CD4-positive, alpha-beta T cell (primary cell): Measurements from ENCODE around the gene SLC23A2. TPM values are rescaled to one million over a fixed set of nuclear protein-coding genes. Genes with fewer than 3 reads are reported as not detected.

Experiments used
- ATAC-seq: fragments of 200-7000 bp; cut with Tn5 transposase; one replicate; pipeline ENCODE4 v1.10.0; 2022; ENCODE audit warnings: mild to moderate bottlenecking; ENCODE audit not compliant: poor library complexity
- CTCF ChIA-PET: fragments of 350-600 bp; sonication (Branson Sonifier 250); formaldehyde crosslinking; loops from one replicate; lab custom pipeline; 2021; ENCODE audit warnings: antibody characterized with exemption, inconsistent platforms; lab: Charles Lee
- POLR2A ChIA-PET: fragments of 350-600 bp; sonication (Branson Sonifier 250); formaldehyde crosslinking; loops from one replicate; lab custom pipeline; 2021; ENCODE audit warnings: antibody characterized with exemption, inconsistent platforms; lab: Charles Lee
- DNase-seq, 14 experiments: peaks; one replicate each; pipeline ENCODE4 v3.0.0-alpha.2; 2013 to 2020; ENCODE audit warnings: mixed read lengths in 2 of 14
- H3K27ac ChIP-seq, 2 donors: one replicate each; pipeline versions ENCODE4 v1.5.1 to v1.7.0; 2013; ENCODE audit warnings: low read length in 2 of 2, low read depth in 1 of 2, mild to moderate bottlenecking in 1 of 2
- H3K27me3 ChIP-seq, 2 experiments: 1 replicate in 1 of 2; 2 replicates in 1 of 2; pipeline versions ENCODE4 v1.6.1 to v1.7.0; 2013; ENCODE audit warnings: low read length in 2 of 2, control low read depth in 1 of 2, mild to moderate bottlenecking in 1 of 2, moderate library complexity in 1 of 2; ENCODE audit not compliant: insufficient read depth in 2 of 2, control insufficient read depth in 1 of 2
- H3K36me3 ChIP-seq: one replicate; pipeline ENCODE4 v1.6.1; 2013; ENCODE audit warnings: low read length, control low read depth; ENCODE audit not compliant: insufficient read depth
- H3K4me1 ChIP-seq: one replicate; pipeline ENCODE4 v1.6.1; 2013; ENCODE audit warnings: low read length, control low read depth; ENCODE audit not compliant: insufficient read depth
- H3K4me3 ChIP-seq: one replicate; pipeline ENCODE4 v1.5.1; 2013; ENCODE audit warnings: mild to moderate bottlenecking, low read length, moderate library complexity
- H3K9me3 ChIP-seq, 2 experiments: 1 replicate in 1 of 2; 2 replicates in 1 of 2; pipeline versions ENCODE4 v1.6.1 to v1.7.0; 2013; ENCODE audit warnings: low read length in 2 of 2, mild to moderate bottlenecking in 2 of 2, control low read depth in 1 of 2, moderate library complexity in 1 of 2; ENCODE audit not compliant: control insufficient read depth in 1 of 2, insufficient read depth in 1 of 2
- H3K27ac Mint-ChIP-seq: one replicate; pipeline ENCODE4 v1.8.0; 2020; ENCODE audit warnings: mixed read lengths
- H3K27me3 Mint-ChIP-seq: one replicate; pipeline ENCODE4 v1.8.0; 2021; ENCODE audit warnings: mixed read lengths
- H3K36me3 Mint-ChIP-seq: one replicate; pipeline ENCODE4 v1.8.0; 2021; ENCODE audit warnings: low read depth, mixed read lengths
- H3K4me1 Mint-ChIP-seq: one replicate; pipeline ENCODE4 v1.8.0; 2021; ENCODE audit warnings: low read depth, mixed read lengths
- H3K4me3 Mint-ChIP-seq: one replicate; pipeline ENCODE4 v1.8.0; 2020; ENCODE audit warnings: mild to moderate bottlenecking, mixed read lengths
- H3K9me3 Mint-ChIP-seq: one replicate; pipeline ENCODE4 v1.8.0; 2020; ENCODE audit warnings: mixed read lengths
- CTCF ChIP-seq: fragments of 200-600 bp; IDR thresholded peaks from one replicate; pipeline ENCODE4 v1.8.0; 2022; ENCODE audit warnings: antibody characterized with exemption, mild to moderate bottlenecking
- intact Hi-C, 2 experiments: fragments of 100-400 bp; cut with DNase I in 1 of 2; cut with micrococcal nuclease in 1 of 2; formaldehyde crosslinking; loops; one replicate each; pipeline versions ENCODE4 v1.15.1 to v1.9.0; 2023 to 2025; cut with DNase I, micrococcal nuclease
- total RNA-seq, 174 experiments: library from RNA in 2 of 174; stranded (reverse) in 2 of 174; gene quantifications; one replicate each; pipeline ENCODE4 v1.2.3 and lab custom pipeline; 2021 to 2026

Gene SLC23A2
- total RNA-seq, 2 experiments from 2014 or later, result 22.8 to 23.0 TPM

DNA sequence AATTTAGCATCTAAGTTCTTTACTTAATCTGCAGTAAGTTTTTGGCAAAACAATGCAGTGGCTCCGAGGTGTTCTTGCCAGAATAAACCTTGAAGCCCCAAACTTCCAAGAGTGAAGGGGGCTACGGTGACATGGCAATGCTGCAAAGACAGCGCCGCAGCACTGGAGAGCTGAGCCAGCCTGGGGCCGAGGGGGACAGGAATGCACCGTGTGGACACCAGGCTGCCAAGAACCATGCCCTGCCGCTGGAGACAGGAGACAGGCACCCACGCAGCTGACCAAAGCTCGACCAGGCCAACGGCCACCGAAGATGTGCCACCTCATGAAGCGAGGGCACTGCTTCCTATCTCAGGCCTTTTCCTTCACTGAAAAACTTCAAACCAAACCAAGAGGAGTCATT, 146.2 kb downstream of the SLC23A2 start:
- no peaks in the 10 kb centered on the region for H3K9me3 Mint-ChIP-seq
- H3K4me1 ChIP-seq, result no peaks in the 10 kb centered on the region
- H3K27ac ChIP-seq, result no peak overlapping the region
- H3K4me3 ChIP-seq, result no peak overlapping the region
- H3K36me3 Mint-ChIP-seq, result peaks cover 76% of the 10 kb centered on the region
- H3K36me3 ChIP-seq, result peaks cover 29% of the 10 kb centered on the region
- intact Hi-C loops, result no loop called here
- no peaks in the 10 kb centered on the region for H3K27me3 ChIP-seq
- H3K4me3 Mint-ChIP-seq, result no peak overlapping the region
- H3K27me3 Mint-ChIP-seq, result no peaks in the 10 kb centered on the region
- ATAC-seq, result no peak
- ChIA-PET CTCF (interaction anchor here (0.7 kb wide), 1 partner anchor 433 kb away, joined by 4 read pairs; no protein-coding TSS in a partner anchor), POLR2A (no interaction called here)
- no peaks in the 10 kb centered on the region for H3K9me3 ChIP-seq
- TF ChIP-seq CTCF, result no peak
- H3K27ac Mint-ChIP-seq, result no peak overlapping the region
- DNase-seq, result no peak
- H3K4me1 Mint-ChIP-seq, result peaks cover 4% of the 10 kb centered on the region

DNA sequence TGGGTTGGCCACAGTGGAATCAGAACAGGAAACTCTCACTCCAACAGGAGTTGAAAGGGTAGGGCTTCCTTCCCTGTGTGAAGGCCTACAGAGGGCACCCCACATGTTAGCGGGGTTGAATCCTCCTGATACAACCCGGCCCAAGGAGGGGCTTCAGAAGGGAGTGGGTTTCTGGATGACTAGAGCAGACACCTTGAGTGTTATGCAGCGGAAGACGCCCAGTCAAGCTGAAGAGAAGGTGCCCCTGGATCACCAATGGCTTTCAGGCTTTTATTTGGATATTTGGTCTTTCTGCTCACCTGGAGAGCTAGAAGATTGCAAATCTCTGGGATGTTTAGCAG, 146.8 kb downstream of the SLC23A2 start:
- Mint-ChIP-seq H3K4me1 (peaks cover 4% of the 10 kb centered on the region), H3K27ac (no peak overlapping the region)

DNA sequence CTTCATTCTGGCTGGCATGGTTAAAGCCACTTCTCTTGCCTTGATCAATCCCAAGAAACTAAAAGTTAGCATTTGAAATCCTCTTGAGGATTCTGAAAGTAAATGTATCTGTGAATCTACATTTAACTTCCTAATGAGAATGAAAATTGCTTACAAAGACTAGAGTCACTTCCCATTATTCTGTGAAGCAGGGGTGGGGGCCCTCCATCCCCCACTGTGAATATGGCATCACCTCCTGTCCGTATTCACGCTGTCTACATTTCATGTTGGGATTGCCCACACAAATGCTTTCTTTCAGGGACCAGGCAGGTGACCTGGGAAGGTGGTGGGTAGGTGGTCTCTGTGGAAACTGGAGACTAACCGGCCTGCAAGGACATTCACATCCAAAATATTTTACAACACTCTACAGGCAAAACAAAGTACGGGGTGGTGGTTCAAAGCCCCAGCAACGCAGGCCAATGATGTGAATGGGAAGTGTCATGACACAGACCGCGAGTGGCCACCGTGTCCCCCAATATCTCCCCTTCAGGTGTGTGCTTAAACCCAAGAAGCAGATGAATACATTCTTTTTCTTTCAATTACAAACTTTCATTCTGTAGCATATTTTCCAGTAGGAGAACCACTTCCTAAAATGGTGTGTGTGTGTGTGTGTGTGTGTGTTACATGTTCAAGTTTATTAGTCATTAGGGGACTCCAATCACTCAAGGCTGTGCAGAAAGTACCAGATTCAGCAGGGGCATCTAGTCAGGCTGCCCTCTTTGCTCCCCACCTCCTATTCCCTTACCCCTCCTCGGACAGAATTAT, 147.4 kb downstream of the SLC23A2 start:
- Mint-ChIP-seq H3K27me3 (no peaks in the 10 kb centered on the region), H3K4me3 (no peak overlapping the region), H3K9me3 (no peaks in the 10 kb centered on the region), H3K4me1 (peaks cover 4% of the 10 kb centered on the region), H3K36me3 (peaks cover 64% of the 10 kb centered on the region), H3K27ac (no peak overlapping the region)
- Histone ChIP-seq H3K36me3 (peaks cover 23% of the 10 kb centered on the region), H3K9me3 (no peaks in the 10 kb centered on the region), H3K27me3 (no peaks in the 10 kb centered on the region), H3K27ac (no peak overlapping the region), H3K4me1 (no peaks in the 10 kb centered on the region), H3K4me3 (no peak overlapping the region)
- ChIA-PET POLR2A (no interaction called here), CTCF (no interaction called here)
- intact Hi-C loops, result no loop called here
- TF ChIP-seq CTCF, result no peak
- DNase-seq, result no peak
- no peak for ATAC-seq

More for the DNA sequence above, 146.8 kb downstream of the SLC23A2 start:
- Mint-ChIP-seq H3K27me3 (no peaks in the 10 kb centered on the region), H3K9me3 (no peaks in the 10 kb centered on the region), H3K36me3 (peaks cover 70% of the 10 kb centered on the region), H3K4me3 (no peak overlapping the region)
- H3K27ac ChIP-seq, result no peak overlapping the region
- no peak overlapping the region for H3K4me3 ChIP-seq
- no peaks in the 10 kb centered on the region for H3K9me3 ChIP-seq
- CTCF ChIA-PET, result no interaction called here
- H3K4me1 ChIP-seq, result no peaks in the 10 kb centered on the region
- no peak for TF ChIP-seq CTCF
- peaks cover 28% of the 10 kb centered on the region for H3K36me3 ChIP-seq
- ATAC-seq (no peak), DNase-seq (no peak)
- POLR2A ChIA-PET, result no interaction called here
- intact Hi-C loops, result no loop called here
- no peaks in the 10 kb centered on the region for H3K27me3 ChIP-seq
